ENCODE measurements around the gene EXOC2. TPM values are rescaled to one million over a fixed set of nuclear protein-coding genes. Genes with fewer than 3 reads are reported as not detected.

Gene EXOC2
- polyA plus RNA-seq, 3 donors, result 19.9 to 23.9 (median 22.8) TPM

Other genes starting within 250 kb of the EXOC2 start
- gene HUS1B, start 36.0 kb downstream of the EXOC2 start, polyA plus RNA-seq (ENCODE audit: insufficient read length in 3 of 3), result under 1 TPM; 0.10 to 0.24 (median 0.19) TPM

Measured in renal cortex interstitium (tissue), 3 donors.